Measurements from ENCODE around the gene ATP10A.

The ATP10A gene

GRCh38 chr15:25691544-25692430 lies 171.3 kb downstream of the ATP10A start:
- no peak for DNase-seq

GRCh38 chr15:25690673-25691543 lies 172.2 kb downstream of the ATP10A start:
- peak; percentile 30 for DNase-seq

- DNase-seq = no peak
Observed at GRCh38 chr15:25689592-25689991, 173.5 kb downstream of the ATP10A start.

- DNase-seq = no peak
Observed at GRCh38 chr15:25688166-25688565, 175.0 kb downstream of the ATP10A start.

- no peak for DNase-seq
Observed at GRCh38 chr15:25687689-25688088, 175.4 kb downstream of the ATP10A start.

- no peak for DNase-seq
Observed at GRCh38 chr15:25687276-25687675, 175.9 kb downstream of the ATP10A start.

- DNase-seq = no peak
Observed at GRCh38 chr15:25686780-25687179, 176.3 kb downstream of the ATP10A start.

- DNase-seq = peak; percentile 76
Observed at GRCh38 chr15:25684521-25685431, 178.4 kb downstream of the ATP10A start.

- DNase-seq = peak; percentile 13
Observed at GRCh38 chr15:25683911-25684310, 179.2 kb downstream of the ATP10A start.

GRCh38 chr15:25683415-25683814 lies 179.7 kb downstream of the ATP10A start:
- DNase-seq = no peak

- DNase-seq = no peak
Observed at GRCh38 chr15:25682340-25682739, 180.8 kb downstream of the ATP10A start.

GRCh38 chr15:25680686-25681025 lies 182.5 kb downstream of the ATP10A start:
- DNase-seq = no peak

- DNase-seq = no peak
Observed at GRCh38 chr15:25679964-25680685, 183.0 kb downstream of the ATP10A start.

GRCh38 chr15:25679492-25679891 lies 183.6 kb downstream of the ATP10A start:
- DNase-seq = no peak

GRCh38 chr15:25678500-25678855 lies 184.6 kb downstream of the ATP10A start:
- peak; percentile 6 for DNase-seq

GRCh38 chr15:25677719-25678499 lies 185.2 kb downstream of the ATP10A start:
- DNase-seq = no peak

GRCh38 chr15:25676070-25676469 lies 187.1 kb downstream of the ATP10A start:
- DNase-seq = no peak

- no peak for DNase-seq
Observed at GRCh38 chr15:25675396-25675795, 187.7 kb downstream of the ATP10A start.

GRCh38 chr15:25674913-25675312 lies 188.2 kb downstream of the ATP10A start:
- DNase-seq = no peak

GRCh38 chr15:25673972-25674371 lies 189.2 kb downstream of the ATP10A start:
- no peak for DNase-seq

GRCh38 chr15:25673351-25673750 lies 189.8 kb downstream of the ATP10A start:
- no peak for DNase-seq
